Activated CD4-positive, alpha-beta memory T cell treated with anti-CD3 and anti-CD28 coated beads, Interleukin-2, amount 10 ng/mL, durations not matched to agents 7 days and 5 days (primary cell): ENCODE data around the gene ZSWIM4. TPM values are rescaled to one million over a fixed set of nuclear protein-coding genes. Genes with fewer than 3 reads are reported as not detected.

Experiments
- CTCF ChIA-PET: fragments of 350-600 bp; sonication (Branson Sonifier 250); formaldehyde crosslinking; loops from one replicate; lab custom pipeline; 2021; ENCODE audit warnings: antibody characterized with exemption, inconsistent platforms; lab: Charles Lee
- POLR2A ChIA-PET: fragments of 350-600 bp; sonication (Branson Sonifier 250); formaldehyde crosslinking; loops from one replicate; lab custom pipeline; 2021; ENCODE audit warnings: antibody characterized with exemption; lab: Charles Lee
- DNase-seq: peaks from one replicate; pipeline ENCODE4 v3.0.0-alpha.2; 2020
- H3K27ac Mint-ChIP-seq: one replicate; pipeline ENCODE4 v1.8.0; 2021; ENCODE audit warnings: mild to moderate bottlenecking, mixed read lengths
- H3K27me3 Mint-ChIP-seq: one replicate; pipeline ENCODE4 v1.8.0; 2021; ENCODE audit warnings: mixed read lengths
- H3K36me3 Mint-ChIP-seq: one replicate; pipeline ENCODE4 v1.8.0; 2021; ENCODE audit warnings: low read depth, mixed read lengths
- H3K4me1 Mint-ChIP-seq: one replicate; pipeline ENCODE4 v1.8.0; 2021; ENCODE audit warnings: mixed read lengths
- H3K4me3 Mint-ChIP-seq: one replicate; pipeline ENCODE4 v1.8.0; 2021; ENCODE audit warnings: mild to moderate bottlenecking, mixed read lengths
- H3K9me3 Mint-ChIP-seq: one replicate; pipeline ENCODE4 v1.8.0; 2021; ENCODE audit warnings: mixed read lengths
- total RNA-seq, 2 experiments: library from RNA; stranded (reverse); gene quantifications; one replicate each; pipeline ENCODE4 v1.2.3, GENCODE V29; 2021

ZSWIM4 gene
- total RNA-seq, 2 experiments from 2014 or later = 10.1 to 10.4 TPM

GRCh38 chr19:13865571-13866462 lies 70.6 kb downstream of the ZSWIM4 start:
- Mint-ChIP-seq H3K36me3 (no peaks in the 10 kb centered on the region), H3K27me3 (peaks cover 29% of the 10 kb centered on the region), H3K4me3 (peak overlapping the region; percentile 36), H3K4me1 (peaks cover 37% of the 10 kb centered on the region), H3K27ac (no peak overlapping the region), H3K9me3 (no peaks in the 10 kb centered on the region)
- ChIA-PET CTCF (interaction anchor here (0.5 kb wide), 1 partner anchor 595 kb away, joined by 5 read pairs; no protein-coding TSS in a partner anchor), POLR2A (no interaction called here)
- DNase-seq = no peak

GRCh38 chr19:13866463-13867046 lies 71.3 kb downstream of the ZSWIM4 start:
- ChIA-PET POLR2A (no interaction called here), CTCF (interaction anchor here (1.1 kb wide), 1 partner anchor 205 kb away, joined by 3 read pairs; no protein-coding TSS in a partner anchor)
- peaks cover 30% of the 10 kb centered on the region for H3K4me1 Mint-ChIP-seq
- peak overlapping the region; percentile 36 for H3K4me3 Mint-ChIP-seq
- no peaks in the 10 kb centered on the region for H3K36me3 Mint-ChIP-seq
- H3K27ac Mint-ChIP-seq = no peak overlapping the region
- DNase-seq = no peak
- no peaks in the 10 kb centered on the region for H3K9me3 Mint-ChIP-seq
- H3K27me3 Mint-ChIP-seq = peaks cover 32% of the 10 kb centered on the region

- peaks cover 19% of the 10 kb centered on the region for H3K4me1 Mint-ChIP-seq
- H3K4me3 Mint-ChIP-seq = no peak overlapping the region
- no peaks in the 10 kb centered on the region for H3K36me3 Mint-ChIP-seq
- no peak for DNase-seq
- ChIA-PET CTCF (interaction anchor here (0.5 kb wide), 1 partner anchor 41 kb away, joined by 4 read pairs; no protein-coding TSS in a partner anchor), POLR2A (interaction anchor here (1.0 kb wide), 1 partner anchor 103 kb away, joined by 3 read pairs; no protein-coding TSS in a partner anchor)
- no peaks in the 10 kb centered on the region for H3K9me3 Mint-ChIP-seq
- no peak overlapping the region for H3K27ac Mint-ChIP-seq
- H3K27me3 Mint-ChIP-seq = peaks cover 29% of the 10 kb centered on the region
Measured at GRCh38 chr19:13868663-13869062, 73.4 kb downstream of the ZSWIM4 start.

DNA sequence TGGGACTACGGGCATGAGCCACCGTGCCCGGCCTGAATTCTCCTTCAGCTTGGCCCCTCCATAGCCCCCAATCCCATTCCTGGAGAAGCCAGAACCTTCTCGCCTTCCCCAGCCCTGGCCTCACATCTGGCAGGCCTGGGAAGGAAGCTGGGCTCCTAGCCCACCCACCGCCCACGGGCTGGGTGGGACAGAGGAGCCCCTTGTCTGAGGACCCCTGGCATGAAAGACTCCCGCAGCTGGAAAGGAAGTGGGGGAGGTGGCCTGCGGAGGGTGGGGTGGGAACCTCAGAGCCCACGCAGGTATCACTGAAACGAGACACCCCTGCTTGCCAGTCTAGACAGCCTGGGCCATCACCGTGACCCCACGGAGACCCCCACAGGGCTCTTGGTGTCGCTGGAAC lies 74.0 kb downstream of the ZSWIM4 start:
- no peak overlapping the region for H3K4me3 Mint-ChIP-seq
- H3K4me1 Mint-ChIP-seq = peaks cover 13% of the 10 kb centered on the region
- no peak for DNase-seq
- peaks cover 25% of the 10 kb centered on the region for H3K27me3 Mint-ChIP-seq
- ChIA-PET POLR2A (interaction anchor here (1.0 kb wide), 1 partner anchor 102 kb away, joined by 3 read pairs; no protein-coding TSS in a partner anchor), CTCF (no interaction called here)
- H3K36me3 Mint-ChIP-seq = no peaks in the 10 kb centered on the region
- no peak overlapping the region for H3K27ac Mint-ChIP-seq
- no peaks in the 10 kb centered on the region for H3K9me3 Mint-ChIP-seq

DNA sequence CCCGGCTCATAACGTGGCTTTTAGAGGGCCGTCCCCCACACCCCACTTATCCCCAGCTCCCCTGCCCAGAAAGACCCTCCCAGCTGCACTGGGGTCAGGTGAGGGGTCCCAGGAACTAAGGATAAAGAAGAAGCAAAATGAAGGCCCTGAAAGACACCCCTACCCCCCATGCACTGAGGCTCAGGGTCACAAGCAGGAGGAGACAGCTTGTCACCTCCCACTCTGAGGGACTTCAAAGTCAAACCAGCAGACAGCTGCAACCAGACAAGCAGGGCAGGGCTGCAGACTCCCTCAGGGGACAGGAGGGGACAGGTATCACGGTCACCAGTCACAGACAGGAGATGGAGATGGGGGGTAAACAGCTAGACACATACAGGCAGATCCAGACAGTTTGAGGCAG lies 75.6 kb downstream of the ZSWIM4 start:
- Mint-ChIP-seq H3K27ac (no peak overlapping the region), H3K27me3 (peaks cover 20% of the 10 kb centered on the region), H3K4me3 (no peak overlapping the region), H3K4me1 (peaks cover 8% of the 10 kb centered on the region), H3K36me3 (no peaks in the 10 kb centered on the region), H3K9me3 (no peaks in the 10 kb centered on the region)
- no peak for DNase-seq
- POLR2A ChIA-PET = interaction anchor here (1.1 kb wide), 1 partner anchor 198 kb away, joined by 3 read pairs; no protein-coding TSS in a partner anchor
- CTCF ChIA-PET = interaction anchor here (3.6 kb wide), 1 partner anchor 8 kb away, joined by 17 read pairs; no protein-coding TSS in a partner anchor

DNA sequence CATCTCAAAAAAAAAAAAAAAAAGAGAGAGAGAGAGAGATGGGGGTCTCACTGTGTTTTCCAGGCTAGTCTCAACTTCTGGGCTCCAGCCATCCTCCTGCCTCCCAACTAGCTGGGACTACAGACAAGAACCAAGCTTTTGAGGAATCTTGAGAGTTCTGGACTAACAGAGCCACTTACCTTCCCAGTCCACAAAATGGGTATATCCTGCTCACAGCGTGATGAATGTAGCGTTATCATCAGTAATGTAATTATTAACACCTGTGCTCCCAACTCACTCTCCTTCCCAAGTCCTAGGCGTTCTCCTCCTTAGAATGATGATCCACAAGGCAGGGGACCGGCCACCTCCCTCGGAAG lies 77.1 kb downstream of the ZSWIM4 start:
- Mint-ChIP-seq H3K9me3 (no peaks in the 10 kb centered on the region), H3K27me3 (peaks cover 12% of the 10 kb centered on the region), H3K27ac (no peak overlapping the region), H3K4me1 (peaks cover 2% of the 10 kb centered on the region), H3K4me3 (no peak overlapping the region), H3K36me3 (no peaks in the 10 kb centered on the region)
- DNase-seq = no peak
- CTCF ChIA-PET = interaction anchor here (0.6 to 3.6 kb wide), 6 partner anchors 9 to 164 kb away, joined by 3 to 17 read pairs (median 4); partner anchors contain the start of gene IL27RA
- POLR2A ChIA-PET = interaction anchor here (0.7 kb wide), 1 partner anchor 9 kb away, joined by 3 read pairs; no protein-coding TSS in a partner anchor

DNA sequence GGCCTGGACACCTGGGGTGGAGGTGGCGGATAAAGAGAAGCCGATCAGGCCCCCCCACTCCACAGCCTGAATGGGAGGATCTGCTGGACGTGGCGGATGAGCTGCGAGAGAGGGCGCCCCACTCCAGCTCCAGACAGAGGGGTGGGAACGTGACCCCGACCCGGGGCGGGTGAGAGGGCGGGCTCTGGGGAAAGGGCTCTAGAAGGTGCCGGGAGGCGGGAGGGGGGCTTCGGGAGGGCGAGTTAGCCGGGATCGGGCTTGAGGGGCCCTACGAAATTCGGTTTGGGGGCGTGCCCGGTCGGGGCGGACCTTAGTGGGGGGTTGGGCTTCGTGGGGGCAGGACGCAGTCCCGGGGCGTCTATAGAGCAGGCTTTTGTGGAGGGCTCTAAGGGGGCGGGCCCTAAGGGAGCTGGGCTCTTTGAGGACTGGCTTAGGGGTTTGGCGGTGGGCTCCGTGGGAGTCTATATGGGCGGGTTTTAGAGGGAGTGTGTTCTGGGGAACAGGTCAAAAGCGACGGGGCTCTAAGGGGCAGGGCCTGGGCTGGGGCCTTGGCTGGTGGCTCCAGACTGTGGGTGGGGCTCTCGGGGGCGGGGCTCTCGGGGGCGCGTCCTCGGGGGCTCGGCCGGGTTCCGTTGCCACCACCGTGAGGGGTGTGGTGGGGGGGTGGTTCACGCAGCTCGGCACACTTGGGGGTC lies 77.6 kb downstream of the ZSWIM4 start:
- H3K27ac Mint-ChIP-seq = no peak overlapping the region
- no peaks in the 10 kb centered on the region for H3K9me3 Mint-ChIP-seq
- H3K27me3 Mint-ChIP-seq = peaks cover 7% of the 10 kb centered on the region
- POLR2A ChIA-PET = interaction anchor here (0.7 kb wide), 1 partner anchor 10 kb away, joined by 3 read pairs; no protein-coding TSS in a partner anchor
- CTCF ChIA-PET = interaction anchor here (1.1 to 3.6 kb wide), 5 partner anchors 10 to 164 kb away, joined by 3 to 17 read pairs (median 3); partner anchors contain the start of gene IL27RA
- H3K36me3 Mint-ChIP-seq = no peaks in the 10 kb centered on the region
- DNase-seq = peak; percentile 41
- peaks cover 2% of the 10 kb centered on the region for H3K4me1 Mint-ChIP-seq
- H3K4me3 Mint-ChIP-seq = peak overlapping the region; percentile 57

DNA sequence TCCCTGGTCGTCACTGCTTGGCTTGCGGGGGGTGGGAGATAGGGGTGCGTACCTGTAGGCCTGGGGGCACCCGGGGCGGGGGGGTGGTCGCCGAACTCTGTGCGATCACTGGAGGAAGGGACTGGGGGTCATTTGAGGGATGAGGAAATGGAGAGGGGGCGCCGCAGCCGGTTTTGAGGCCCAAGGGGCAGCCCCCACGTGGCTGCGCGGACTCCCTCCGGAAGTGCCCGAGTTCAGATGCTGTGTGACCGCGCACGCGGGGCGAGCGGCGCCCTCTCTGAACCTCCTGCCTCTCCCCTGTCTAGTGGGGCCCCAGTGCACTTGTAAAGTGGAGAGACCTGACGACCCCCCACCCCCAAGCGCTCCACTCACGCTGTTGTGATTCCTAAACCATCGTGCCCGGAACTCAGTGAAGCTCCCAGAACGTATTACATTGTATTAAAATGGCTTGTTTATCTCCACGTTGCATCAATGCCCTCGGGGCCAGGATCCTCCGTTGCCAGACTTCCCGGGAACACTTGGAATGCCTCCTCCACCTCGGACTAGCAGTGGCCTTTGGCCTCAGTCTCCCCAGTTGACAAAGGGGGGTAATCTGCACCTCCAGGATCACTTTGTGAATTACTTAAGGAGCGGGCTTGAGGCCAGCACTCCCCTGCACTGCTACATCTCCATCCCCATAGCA lies 78.7 kb downstream of the ZSWIM4 start:
- peaks cover 7% of the 10 kb centered on the region for H3K27me3 Mint-ChIP-seq
- H3K36me3 Mint-ChIP-seq = no peaks in the 10 kb centered on the region
- no peak overlapping the region for H3K27ac Mint-ChIP-seq
- H3K9me3 Mint-ChIP-seq = no peaks in the 10 kb centered on the region
- ChIA-PET POLR2A (no interaction called here), CTCF (interaction anchor here (0.7 to 3.6 kb wide), 3 partner anchors 11 to 185 kb away, joined by 3 to 17 read pairs (median 3); no protein-coding TSS in a partner anchor)
- DNase-seq = no peak
- no peak overlapping the region for H3K4me3 Mint-ChIP-seq
- H3K4me1 Mint-ChIP-seq = peaks cover 2% of the 10 kb centered on the region

DNA sequence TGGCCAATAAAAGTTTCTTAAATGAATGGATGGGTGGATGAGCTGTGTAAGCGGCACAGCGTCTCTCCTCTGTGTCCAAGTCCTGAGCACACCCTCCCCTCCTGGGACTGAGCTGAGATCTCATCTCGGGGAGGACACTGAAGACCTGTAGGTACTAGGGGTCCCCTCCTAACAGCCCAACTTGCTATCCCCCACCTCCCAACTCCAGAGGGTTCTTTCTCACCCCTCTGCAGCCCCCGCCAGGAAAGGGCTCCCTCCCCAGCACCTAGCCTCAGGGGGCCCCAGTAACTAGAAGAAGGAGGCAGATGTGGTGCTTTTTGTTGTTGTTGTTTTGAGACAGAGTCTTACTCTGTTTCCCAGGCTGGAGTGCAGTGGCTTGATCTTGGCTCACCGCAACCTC lies 80.6 kb downstream of the ZSWIM4 start:
- POLR2A ChIA-PET = no interaction called here
- Mint-ChIP-seq H3K27ac (no peak overlapping the region), H3K27me3 (peaks cover 7% of the 10 kb centered on the region), H3K4me1 (peaks cover 13% of the 10 kb centered on the region), H3K36me3 (no peaks in the 10 kb centered on the region), H3K4me3 (no peak overlapping the region), H3K9me3 (no peaks in the 10 kb centered on the region)
- no peak for DNase-seq
- CTCF ChIA-PET = interaction anchor here (1.3 to 1.5 kb wide), 2 partner anchors 198 to 261 kb away, joined by 3 read pairs; partner anchors contain the start of gene ASF1B

DNA sequence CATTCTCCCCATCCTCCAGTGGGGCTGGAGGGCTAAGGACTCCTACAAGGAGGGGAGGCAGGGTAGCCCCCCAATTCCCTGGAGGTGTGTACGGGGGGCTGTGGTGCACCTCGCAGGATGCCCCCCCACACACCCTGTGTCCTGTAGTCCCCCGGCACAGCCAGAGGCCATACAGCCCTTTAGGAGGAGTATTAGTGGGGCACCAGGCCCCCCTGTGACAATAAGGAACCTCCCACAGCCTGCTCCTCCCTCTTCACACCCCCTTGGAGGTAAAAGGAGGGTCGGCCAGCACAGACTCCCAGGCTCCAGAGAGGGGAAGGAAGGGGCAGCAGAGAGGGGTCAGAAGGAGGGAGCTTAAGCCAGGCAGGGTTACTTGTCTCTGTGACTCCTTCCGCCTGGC lies 81.6 kb downstream of the ZSWIM4 start, which contains the start of gene NANOS3:
Gene NANOS3, plus strand, starts transcription at position 301 of the 400 bp plus-strand sequence. CDS start 115 bp downstream, outside the sequence.
- Mint-ChIP-seq H3K27ac (no peak within 1 kb of the TSS), H3K4me3 (no peak within 1 kb of the TSS), H3K9me3 (no peaks in the 10 kb centered on the region), H3K4me1 (peaks cover 23% of the 10 kb centered on the region), H3K36me3 (no peaks in the 10 kb centered on the region), H3K27me3 (peaks cover 5% of the 10 kb centered on the region)
- no peak for DNase-seq
- CTCF ChIA-PET = interaction anchor here (1.3 to 1.6 kb wide), 3 partner anchors 182 to 260 kb away, joined by 3 to 6 read pairs (median 3); partner anchors contain the start of gene ASF1B
- POLR2A ChIA-PET = no interaction called here

DNA sequence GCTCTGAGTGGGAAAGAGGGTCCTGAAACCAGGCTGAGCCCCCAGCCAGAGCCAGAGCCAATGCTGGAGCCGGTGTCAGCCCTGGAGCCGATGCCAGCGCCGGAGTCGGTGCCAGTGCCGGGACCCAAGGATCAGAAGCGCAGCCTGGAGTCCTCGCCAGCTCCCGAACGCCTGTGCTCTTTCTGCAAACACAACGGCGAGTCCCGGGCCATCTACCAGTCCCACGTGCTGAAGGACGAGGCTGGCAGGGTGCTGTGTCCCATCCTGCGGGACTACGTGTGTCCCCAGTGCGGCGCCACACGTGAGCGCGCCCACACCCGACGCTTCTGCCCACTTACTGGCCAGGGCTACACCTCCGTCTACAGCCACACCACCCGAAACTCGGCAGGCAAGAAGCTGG lies 82.1 kb downstream of the ZSWIM4 start:
- no peaks in the 10 kb centered on the region for H3K36me3 Mint-ChIP-seq
- peaks cover 27% of the 10 kb centered on the region for H3K4me1 Mint-ChIP-seq
- H3K27me3 Mint-ChIP-seq = peaks cover 5% of the 10 kb centered on the region
- ChIA-PET CTCF (interaction anchor here (1.5 to 5.3 kb wide), 3 partner anchors 182 to 259 kb away, joined by 3 to 52 read pairs (median 6); partner anchors contain the start of genes ASF1B and MISP3), POLR2A (no interaction called here)
- H3K9me3 Mint-ChIP-seq = no peaks in the 10 kb centered on the region
- no peak overlapping the region for H3K4me3 Mint-ChIP-seq
- no peak for DNase-seq
- no peak overlapping the region for H3K27ac Mint-ChIP-seq
